Esophagus muscularis mucosa (tissue), 4 donors: ENCODE measurements around the gene CTBP1.

Experiments used
- EP300 ChIP-seq: sonication (generic); formaldehyde crosslinking; IDR thresholded peaks from one replicate; pipeline ENCODE4 v1.6.1; 2017; ENCODE audit warnings: antibody characterized with exemption
- POLR2A ChIP-seq: fragments of 450-650 bp; IDR thresholded peaks from one replicate; pipeline ENCODE4 v1.6.1; 2017; ENCODE audit warnings: antibody characterized with exemption, moderate library complexity, mild to moderate bottlenecking, low read depth
- POLR2AphosphoS5 ChIP-seq, 2 donors: sonication (generic); formaldehyde crosslinking; IDR thresholded peaks; one replicate each; pipeline ENCODE4 v1.6.1; 2017; ENCODE audit warnings: antibody characterized with exemption in 2 of 2
- TF ChIP-seq, protein P1 (sequence below), 3 experiments: fragments of 200-600 bp in 2 of 3; fragments of 450-650 bp in 1 of 3; sonication (generic) in 2 of 3; IDR thresholded peaks; one replicate each; pipeline ENCODE4 v1.5.1; 2017 to 2019; ENCODE audit warnings: antibody characterized with exemption in 3 of 3, mild to moderate bottlenecking in 2 of 3, moderate library complexity in 1 of 3

DNA sequence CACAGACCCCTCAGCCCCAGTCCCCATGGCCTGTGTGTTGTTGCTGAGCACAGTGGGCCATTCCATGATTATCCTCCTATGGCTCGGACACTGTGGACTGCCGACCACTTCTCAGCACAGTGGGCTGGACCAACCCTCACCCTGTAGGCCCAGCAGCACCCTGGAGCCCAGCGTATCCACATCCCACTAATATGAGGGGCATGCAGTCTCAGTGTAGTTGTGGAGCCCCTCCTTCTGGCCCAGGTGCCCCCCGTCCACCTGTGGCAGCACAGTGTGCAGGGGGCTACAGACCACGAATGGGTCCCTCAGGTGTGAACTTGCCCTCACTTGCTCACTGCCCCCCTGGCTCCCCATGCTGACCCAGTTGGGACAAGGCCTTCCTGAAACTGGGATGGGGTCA, 84.5 kb downstream of the CTBP1 start:
- TF ChIP-seq POLR2AphosphoS5 (IDR thresholded peaks at IDR 0.05): no peak
- TF ChIP-seq, protein P1, sequence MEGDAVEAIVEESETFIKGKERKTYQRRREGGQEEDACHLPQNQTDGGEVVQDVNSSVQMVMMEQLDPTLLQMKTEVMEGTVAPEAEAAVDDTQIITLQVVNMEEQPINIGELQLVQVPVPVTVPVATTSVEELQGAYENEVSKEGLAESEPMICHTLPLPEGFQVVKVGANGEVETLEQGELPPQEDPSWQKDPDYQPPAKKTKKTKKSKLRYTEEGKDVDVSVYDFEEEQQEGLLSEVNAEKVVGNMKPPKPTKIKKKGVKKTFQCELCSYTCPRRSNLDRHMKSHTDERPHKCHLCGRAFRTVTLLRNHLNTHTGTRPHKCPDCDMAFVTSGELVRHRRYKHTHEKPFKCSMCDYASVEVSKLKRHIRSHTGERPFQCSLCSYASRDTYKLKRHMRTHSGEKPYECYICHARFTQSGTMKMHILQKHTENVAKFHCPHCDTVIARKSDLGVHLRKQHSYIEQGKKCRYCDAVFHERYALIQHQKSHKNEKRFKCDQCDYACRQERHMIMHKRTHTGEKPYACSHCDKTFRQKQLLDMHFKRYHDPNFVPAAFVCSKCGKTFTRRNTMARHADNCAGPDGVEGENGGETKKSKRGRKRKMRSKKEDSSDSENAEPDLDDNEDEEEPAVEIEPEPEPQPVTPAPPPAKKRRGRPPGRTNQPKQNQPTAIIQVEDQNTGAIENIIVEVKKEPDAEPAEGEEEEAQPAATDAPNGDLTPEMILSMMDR (IDR thresholded peaks at IDR 0.05): no peak
- TF ChIP-seq EP300: no peak
- TF ChIP-seq POLR2A: no peak
